NB4 (cell line): ENCODE data around the gene CYP17A1.
A peak's percentile ranks its signal among the peaks of the same experiment; 100 is the strongest.

Experiments used
- DNase-seq: peaks from one replicate; pipeline ENCODE4 v3.0.0; 2010; ENCODE audit warnings: low read depth
- H3K4me3 ChIP-seq: one replicate; pipeline ENCODE4 v1.5.1; 2011; ENCODE audit warnings: mild to moderate bottlenecking, low read depth, low read length, moderate library complexity
- CTCF ChIP-seq: IDR thresholded peaks from one replicate; pipeline ENCODE4 v1.5.1; 2012; ENCODE audit warnings: low read depth, low read length
- MYC ChIP-seq: IDR thresholded peaks from 2 replicates; pipeline ENCODE4 v1.6.1; 2011; ENCODE audit warnings: low read depth, low read length
- POLR2A ChIP-seq: IDR thresholded peaks from 2 replicates; pipeline ENCODE4 v1.6.1; 2011; ENCODE audit warnings: mild to moderate bottlenecking; ENCODE audit not compliant: insufficient read length; ENCODE audit errors: extremely low read depth
- TF ChIP-seq, protein P1 (sequence below): IDR thresholded peaks from 2 replicates; pipeline ENCODE4 v1.6.1; 2011; ENCODE audit warnings: low read depth, low read length

Gene CYP17A1

DNA sequence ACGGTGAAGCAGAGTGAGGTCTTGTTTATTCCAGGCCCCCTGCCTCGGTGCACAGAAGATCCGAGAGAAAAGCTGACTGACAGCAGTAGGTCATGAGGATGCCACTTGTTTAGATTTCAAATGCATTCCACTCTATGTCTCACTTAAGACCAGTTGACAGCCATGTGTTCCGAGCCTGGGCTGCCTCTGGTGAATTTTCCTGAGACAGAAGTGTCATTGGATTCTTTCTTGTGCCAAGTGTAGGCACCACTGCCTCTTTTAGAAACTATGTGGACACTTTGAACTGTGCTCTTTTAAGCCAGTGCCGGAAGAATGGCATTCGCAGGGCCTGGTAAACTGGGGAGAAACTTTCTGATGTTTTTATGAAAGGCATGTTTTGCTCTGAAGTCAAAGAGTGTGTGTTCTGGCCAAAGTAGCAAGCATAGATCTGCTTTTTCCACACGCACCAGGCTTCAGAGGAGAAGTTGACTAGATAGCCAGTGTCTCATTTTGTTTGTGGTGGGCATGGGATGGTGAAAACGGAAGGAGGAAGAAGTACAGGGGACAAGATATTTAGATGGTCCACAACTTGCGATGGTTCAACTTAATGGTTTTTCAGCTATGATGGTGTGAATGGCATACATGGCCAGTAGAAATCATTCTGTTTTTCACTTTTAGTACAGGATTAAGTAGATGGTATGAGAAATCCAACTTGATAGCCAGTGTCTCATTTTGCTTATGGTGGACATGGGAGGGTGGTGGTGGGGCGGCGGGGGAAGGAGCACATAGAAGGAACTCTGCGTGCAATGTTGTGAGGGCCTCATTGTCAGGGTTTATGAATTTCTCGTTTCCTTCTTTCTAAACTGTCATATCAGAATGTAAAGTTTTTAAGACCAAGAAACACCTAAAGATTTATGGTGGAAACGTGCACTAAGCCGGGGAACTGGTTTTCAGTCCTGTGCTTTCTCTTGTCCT, 41.5 kb downstream of the CYP17A1 start:
- TF ChIP-seq CTCF, result no peak
- peak overlapping the region; percentile 45 for H3K4me3 ChIP-seq

DNA sequence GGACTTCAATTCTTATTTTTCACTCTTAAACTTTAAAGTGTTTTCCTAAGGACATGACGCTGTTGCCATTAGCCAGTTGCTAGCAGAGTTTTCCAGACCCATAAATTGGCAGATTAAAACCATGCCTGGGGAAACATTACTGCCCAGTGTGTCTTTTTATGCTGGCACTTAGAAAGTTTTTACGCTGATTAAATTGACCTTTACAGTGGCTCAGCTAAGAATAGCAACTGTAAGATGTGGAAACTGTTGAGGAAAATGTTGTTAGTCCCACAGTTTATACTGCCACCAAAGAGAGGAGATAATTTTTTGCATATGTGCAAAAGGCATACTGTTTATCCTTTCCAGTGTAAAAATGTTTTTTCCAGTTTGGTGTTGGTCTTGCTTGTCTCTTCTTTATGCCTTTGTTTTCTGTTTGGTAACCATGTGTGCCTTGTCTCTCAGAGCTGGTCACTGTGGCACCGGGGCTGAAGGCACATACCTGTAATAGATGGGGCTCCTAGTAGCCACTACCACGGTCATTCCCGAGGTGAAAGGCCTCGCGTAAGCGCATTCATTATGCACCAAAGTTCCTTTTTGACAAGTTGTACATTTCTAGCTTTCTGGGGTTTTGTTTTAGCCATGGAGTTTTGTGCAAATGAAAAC, 45.3 kb downstream of the CYP17A1 start:
- DNase-seq, result no peak
- no peak overlapping the region for H3K4me3 ChIP-seq
- TF ChIP-seq, protein P1, sequence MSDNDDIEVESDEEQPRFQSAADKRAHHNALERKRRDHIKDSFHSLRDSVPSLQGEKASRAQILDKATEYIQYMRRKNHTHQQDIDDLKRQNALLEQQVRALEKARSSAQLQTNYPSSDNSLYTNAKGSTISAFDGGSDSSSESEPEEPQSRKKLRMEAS, result no peak
- no peak for TF ChIP-seq POLR2A
- TF ChIP-seq MYC, result no peak
- TF ChIP-seq CTCF, result no peak

More for the DNA sequence above, 41.5 kb downstream of the CYP17A1 start:
- DNase-seq, result peak; percentile 54

DNA sequence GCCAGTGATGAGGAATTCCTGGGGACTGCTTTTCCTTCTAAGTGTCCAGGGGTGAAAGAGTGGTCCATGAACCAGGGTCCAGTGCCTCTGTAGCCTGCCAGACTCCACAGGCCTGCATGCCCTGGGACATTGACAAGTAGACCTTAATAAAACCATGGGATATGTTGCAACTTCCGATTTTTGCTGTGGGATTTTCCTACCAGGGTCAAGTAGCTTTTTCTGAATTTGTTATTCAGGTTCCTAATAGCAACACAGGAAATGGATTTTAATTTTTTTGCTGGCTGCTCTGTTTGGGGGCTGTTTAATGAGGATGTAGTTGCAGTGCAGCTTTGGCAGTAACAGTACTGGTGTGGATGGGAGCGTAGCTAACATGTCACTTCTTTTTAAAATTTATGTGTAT, 51.4 kb downstream of the CYP17A1 start:
- no peak overlapping the region for H3K4me3 ChIP-seq
- peak; percentile 91 for DNase-seq
- TF ChIP-seq CTCF, result no peak
- TF ChIP-seq, protein P1, result peak; percentile 21; the same call in 1 of the 2 replicates

DNA sequence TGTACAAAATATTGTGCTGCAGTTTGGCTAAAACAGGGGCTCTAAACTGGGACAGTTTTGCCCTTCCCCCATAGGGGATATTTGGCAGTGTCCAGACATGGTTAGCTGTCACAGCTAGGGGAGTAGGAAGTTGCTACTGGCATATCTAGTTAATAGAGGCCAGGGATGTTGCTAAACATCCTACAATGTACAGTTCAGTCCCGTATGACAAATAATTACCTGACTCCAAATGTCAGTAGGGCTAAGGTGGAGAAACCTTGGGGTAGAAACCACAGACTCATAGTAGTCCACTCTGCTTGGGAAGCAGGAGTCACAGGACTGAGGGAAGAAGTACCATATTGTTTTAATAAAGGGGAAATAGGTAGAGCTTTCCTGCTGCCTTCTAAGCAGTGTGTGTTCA, 53.6 kb downstream of the CYP17A1 start:
- DNase-seq, result peak; percentile 46
- no peak for TF ChIP-seq POLR2A
- TF ChIP-seq MYC, result no peak
- no peak for TF ChIP-seq CTCF
- TF ChIP-seq, protein P1, result no peak
- no peak overlapping the region for H3K4me3 ChIP-seq

DNA sequence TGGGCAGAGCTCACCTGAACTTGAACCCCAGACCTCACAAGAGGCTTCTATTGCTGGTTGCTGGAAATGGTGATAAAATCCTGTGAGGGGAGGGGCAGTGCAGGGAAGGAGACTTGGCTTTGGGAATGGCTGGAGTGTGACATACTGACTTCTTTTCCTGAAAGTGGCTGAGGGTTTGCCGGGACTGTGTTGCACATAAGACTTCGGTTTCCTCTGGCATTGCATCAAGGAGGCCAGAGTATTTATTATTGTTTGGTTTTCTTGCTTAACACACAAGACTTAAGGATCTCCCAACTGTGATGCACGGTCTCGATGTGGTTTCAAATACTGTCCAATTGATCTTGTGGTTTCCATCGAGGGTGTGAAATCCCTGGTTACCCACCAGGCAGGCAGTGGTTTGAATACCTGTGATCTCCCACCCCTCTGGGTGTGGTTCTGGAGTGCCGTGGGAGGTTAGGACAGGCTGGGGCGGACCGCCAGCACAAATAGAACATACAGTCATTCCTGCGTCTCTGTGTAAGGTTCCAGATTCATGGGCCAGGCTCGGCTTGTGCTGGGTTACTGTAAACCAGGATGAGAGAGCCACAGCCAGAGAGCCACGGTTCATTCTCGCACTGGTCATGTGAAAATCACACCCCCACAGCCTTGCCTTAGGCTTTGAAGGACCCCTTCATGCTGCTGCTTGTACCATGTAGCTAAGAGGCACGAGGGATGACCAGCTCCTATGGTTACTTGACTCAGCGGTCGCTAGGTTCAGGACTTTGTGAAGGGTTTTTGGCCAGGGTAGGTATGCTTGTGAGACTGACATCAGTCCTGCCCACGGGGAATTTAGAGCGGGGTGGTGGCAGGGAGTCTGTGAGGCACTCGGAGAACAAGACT, 54.3 kb downstream of the CYP17A1 start:
- TF ChIP-seq, protein P1, result no peak
- no peak for TF ChIP-seq CTCF
- no peak for TF ChIP-seq POLR2A
- no peak for TF ChIP-seq MYC
- peak; percentile 27 for DNase-seq
- no peak overlapping the region for H3K4me3 ChIP-seq
